Suprapubic skin (tissue), 3 donors: Measurements from ENCODE around the gene WDR1.

Experiments used
- EP300 ChIP-seq: sonication (generic); formaldehyde crosslinking; IDR thresholded peaks from one replicate; pipeline ENCODE4 v1.6.1; 2017; ENCODE audit warnings: antibody characterized with exemption
- TF ChIP-seq, protein P1 (sequence below), 2 donors: fragments of 200-600 bp in 1 of 2; fragments of 450-650 bp in 1 of 2; sonication (generic) in 1 of 2; IDR thresholded peaks; one replicate each; pipeline ENCODE4 v1.5.1; 2016 to 2019; ENCODE audit warnings: antibody characterized with exemption in 2 of 2, mild to moderate bottlenecking in 1 of 2, moderate library complexity in 1 of 2

DNA sequence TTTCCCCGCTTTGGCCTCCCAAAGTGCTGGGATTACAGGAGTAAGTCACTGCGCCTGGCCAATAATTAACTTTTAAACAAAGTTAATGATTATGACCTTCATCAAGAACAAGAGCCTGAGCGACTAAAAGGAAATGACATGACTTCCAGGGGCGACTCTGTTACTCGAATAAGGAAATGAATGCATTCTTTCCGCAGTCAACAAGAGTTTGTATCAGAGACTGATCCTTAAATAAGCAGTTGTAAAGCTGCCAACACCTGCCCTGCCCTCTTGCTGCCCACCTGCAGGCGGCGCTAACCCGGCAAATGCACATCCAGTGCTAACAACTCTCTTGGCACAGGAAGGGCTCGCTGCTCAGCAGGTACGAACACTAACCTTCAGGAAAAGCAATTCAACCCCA lies 27.3 kb downstream of the WDR1 start:
- TF ChIP-seq, protein P1, sequence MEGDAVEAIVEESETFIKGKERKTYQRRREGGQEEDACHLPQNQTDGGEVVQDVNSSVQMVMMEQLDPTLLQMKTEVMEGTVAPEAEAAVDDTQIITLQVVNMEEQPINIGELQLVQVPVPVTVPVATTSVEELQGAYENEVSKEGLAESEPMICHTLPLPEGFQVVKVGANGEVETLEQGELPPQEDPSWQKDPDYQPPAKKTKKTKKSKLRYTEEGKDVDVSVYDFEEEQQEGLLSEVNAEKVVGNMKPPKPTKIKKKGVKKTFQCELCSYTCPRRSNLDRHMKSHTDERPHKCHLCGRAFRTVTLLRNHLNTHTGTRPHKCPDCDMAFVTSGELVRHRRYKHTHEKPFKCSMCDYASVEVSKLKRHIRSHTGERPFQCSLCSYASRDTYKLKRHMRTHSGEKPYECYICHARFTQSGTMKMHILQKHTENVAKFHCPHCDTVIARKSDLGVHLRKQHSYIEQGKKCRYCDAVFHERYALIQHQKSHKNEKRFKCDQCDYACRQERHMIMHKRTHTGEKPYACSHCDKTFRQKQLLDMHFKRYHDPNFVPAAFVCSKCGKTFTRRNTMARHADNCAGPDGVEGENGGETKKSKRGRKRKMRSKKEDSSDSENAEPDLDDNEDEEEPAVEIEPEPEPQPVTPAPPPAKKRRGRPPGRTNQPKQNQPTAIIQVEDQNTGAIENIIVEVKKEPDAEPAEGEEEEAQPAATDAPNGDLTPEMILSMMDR (IDR thresholded peaks at IDR 0.05) = peak in 1 of 2 donors; percentile 51
- TF ChIP-seq EP300 = no peak
